ENCODE results near the gene PRKAR1A. TPM values are rescaled to one million over a fixed set of nuclear protein-coding genes. Genes with fewer than 3 reads are reported as not detected.

PRKAR1A gene
- total RNA-seq, 1 donor from 2014 or later: 268 TPM

- no peak overlapping the region for H3K4me3 Mint-ChIP-seq
- no peaks in the 10 kb centered on the region for H3K27me3 Mint-ChIP-seq (ENCODE audit: low read depth)
- no peak overlapping the region for H3K27ac Mint-ChIP-seq
- DNase-seq (ENCODE audit: low spot score in 2 of 2, unreplicated experiment in 2 of 2): no peak
- peaks cover 5% of the 10 kb centered on the region for H3K9me3 Mint-ChIP-seq
- H3K36me3 Mint-ChIP-seq: peaks cover 4% of the 10 kb centered on the region
- TF ChIP-seq CTCF (IDR thresholded peaks at IDR 0.05; ENCODE audit: unreplicated experiment): no peak
- peaks cover 23% of the 10 kb centered on the region for H3K4me1 Mint-ChIP-seq
Observed at GRCh38 chr17:68589086-68589485, 76.9 kb downstream of the PRKAR1A start.

DNA sequence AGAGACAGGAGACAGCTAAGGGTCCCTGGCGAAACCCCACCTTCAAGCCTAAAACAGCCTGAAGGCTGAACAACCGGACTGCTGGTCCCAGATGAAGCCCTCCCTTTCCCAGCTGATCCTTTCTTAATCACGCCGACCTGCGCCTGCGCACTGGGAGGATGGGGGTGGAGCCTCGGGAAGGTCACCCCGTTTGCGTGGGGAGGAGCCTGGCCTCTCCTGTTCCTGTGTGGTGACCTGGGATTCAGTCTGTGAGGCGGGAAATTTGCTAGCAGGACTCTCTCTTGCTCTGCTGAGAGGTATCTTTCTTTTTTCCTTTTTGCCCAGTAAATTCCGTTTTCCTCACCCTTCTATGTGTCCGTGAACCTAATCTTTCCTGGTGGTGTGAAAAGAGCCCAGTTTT lies 79.4 kb downstream of the PRKAR1A start:
- Mint-ChIP-seq H3K36me3 (peaks cover 4% of the 10 kb centered on the region), H3K4me1 (peaks cover 27% of the 10 kb centered on the region), H3K27ac (no peak overlapping the region), H3K4me3 (no peak overlapping the region), H3K9me3 (peaks cover 5% of the 10 kb centered on the region), H3K27me3 (ENCODE audit: low read depth) (no peaks in the 10 kb centered on the region)
- DNase-seq (ENCODE audit: low spot score in 2 of 2, unreplicated experiment in 2 of 2): no peak
- no peak for TF ChIP-seq CTCF (IDR thresholded peaks at IDR 0.05; ENCODE audit: unreplicated experiment)

- Mint-ChIP-seq H3K4me3 (no peak overlapping the region), H3K9me3 (peaks cover 5% of the 10 kb centered on the region), H3K36me3 (peaks cover 4% of the 10 kb centered on the region), H3K27ac (no peak overlapping the region), H3K27me3 (ENCODE audit: low read depth) (no peaks in the 10 kb centered on the region), H3K4me1 (peaks cover 27% of the 10 kb centered on the region)
- no peak for TF ChIP-seq CTCF (IDR thresholded peaks at IDR 0.05; ENCODE audit: unreplicated experiment)
- DNase-seq (ENCODE audit: low spot score in 2 of 2, unreplicated experiment in 2 of 2): no peak
Observed at GRCh38 chr17:68592009-68592408, 79.8 kb downstream of the PRKAR1A start.

DNA sequence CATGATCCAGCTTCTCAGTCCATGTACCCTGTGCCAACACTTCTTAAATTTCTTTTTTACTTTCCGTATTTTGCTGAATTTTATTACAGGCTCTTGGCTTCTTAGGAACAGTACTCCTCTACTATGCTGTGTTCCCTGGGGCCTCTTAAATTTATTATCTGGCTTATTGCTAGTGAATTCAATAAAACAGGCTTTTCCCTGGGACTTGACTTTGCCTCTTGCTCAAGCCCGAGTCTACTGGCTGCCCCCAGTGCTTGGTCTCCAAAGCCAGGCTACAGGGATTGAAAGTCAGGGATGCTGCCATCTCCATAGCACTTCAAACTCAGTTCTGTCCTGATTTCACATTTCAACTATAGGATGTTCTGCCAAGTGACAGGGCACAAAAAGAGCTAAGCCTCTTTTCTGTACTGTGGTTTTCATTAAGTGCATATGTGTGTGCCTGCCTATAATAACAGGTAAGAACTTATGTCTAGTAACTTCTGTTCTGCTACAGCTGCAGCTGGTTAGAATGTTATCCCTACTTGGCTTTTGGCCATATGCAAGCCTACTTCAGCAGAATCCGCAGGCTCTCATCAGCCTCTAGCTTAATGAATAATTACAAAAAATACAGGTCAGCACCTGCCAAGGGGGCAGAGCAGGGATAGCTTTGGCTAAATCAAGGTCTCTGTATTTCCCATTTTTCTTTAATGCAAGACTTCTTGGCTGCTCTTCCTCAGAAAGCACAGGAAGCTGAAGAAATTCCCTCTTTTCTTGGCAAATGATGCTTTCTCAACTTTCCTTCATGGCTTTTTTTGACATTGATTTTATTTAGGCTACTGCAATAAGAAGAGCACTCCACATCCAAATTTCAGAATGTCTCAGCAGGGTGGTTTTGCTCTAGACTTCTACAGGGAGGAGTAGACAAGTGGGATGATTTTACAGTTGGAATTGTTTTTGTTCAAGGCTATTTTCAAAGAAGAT lies 80.7 kb downstream of the PRKAR1A start:
- no peak overlapping the region for H3K4me3 Mint-ChIP-seq
- no peak for TF ChIP-seq CTCF (IDR thresholded peaks at IDR 0.05; ENCODE audit: unreplicated experiment)
- peaks cover 4% of the 10 kb centered on the region for H3K27me3 Mint-ChIP-seq (ENCODE audit: low read depth)
- peaks cover 2% of the 10 kb centered on the region for H3K9me3 Mint-ChIP-seq
- H3K36me3 Mint-ChIP-seq: peaks cover 2% of the 10 kb centered on the region
- H3K27ac Mint-ChIP-seq: peak overlapping the region; percentile 64
- DNase-seq (ENCODE audit: low spot score in 2 of 2, unreplicated experiment in 2 of 2): no peak
- H3K4me1 Mint-ChIP-seq: peaks cover 27% of the 10 kb centered on the region

- H3K4me3 Mint-ChIP-seq: no peak overlapping the region
- no peaks in the 10 kb centered on the region for H3K9me3 Mint-ChIP-seq
- H3K27me3 Mint-ChIP-seq (ENCODE audit: low read depth): peaks cover 18% of the 10 kb centered on the region
- no peak overlapping the region for H3K27ac Mint-ChIP-seq
- TF ChIP-seq CTCF (IDR thresholded peaks at IDR 0.05; ENCODE audit: unreplicated experiment): no peak
- H3K4me1 Mint-ChIP-seq: peaks cover 35% of the 10 kb centered on the region
- DNase-seq (ENCODE audit: low spot score in 2 of 2, unreplicated experiment in 2 of 2): no peak
- H3K36me3 Mint-ChIP-seq: no peaks in the 10 kb centered on the region
Observed at GRCh38 chr17:68594552-68594951, 82.3 kb downstream of the PRKAR1A start.
